Loucy (cell line): ENCODE data around the gene STAP1.

Source experiments
- H2AFZ ChIP-seq: fragments of 200-600 bp; sonication (generic); 2 replicates; pipeline ENCODE4 v1.6.0; 2016; ENCODE audit warnings: antibody characterized with exemption, mild to moderate bottlenecking, low read length, moderate library complexity
- H3F3A ChIP-seq: fragments of 200-600 bp; 2 replicates; pipeline ENCODE4 v1.6.0; 2016; ENCODE audit warnings: antibody characterized with exemption, low read depth, mild to moderate bottlenecking
- H3K27me3 ChIP-seq: fragments of 200-600 bp; sonication (generic); 2 replicates; pipeline ENCODE4 v1.6.1; 2014; ENCODE audit warnings: low read length, mild to moderate bottlenecking; ENCODE audit not compliant: insufficient read depth, poor library complexity, severe bottlenecking
- H3K36me3 ChIP-seq: fragments of 200-600 bp; sonication (generic); 2 replicates; pipeline ENCODE4 v1.6.1; 2016; ENCODE audit warnings: low read length; ENCODE audit not compliant: insufficient read depth
- H3K4me1 ChIP-seq: fragments of 200-600 bp; sonication (generic); 2 replicates; pipeline ENCODE4 v1.5.1; 2014; ENCODE audit warnings: low read length, mild to moderate bottlenecking; ENCODE audit not compliant: insufficient read depth, poor library complexity, severe bottlenecking
- H3K4me2 ChIP-seq: fragments of 200-600 bp; sonication (generic); 2 replicates; pipeline ENCODE4 v1.6.0; 2014; ENCODE audit warnings: antibody characterized with exemption, low read length, low read depth, mild to moderate bottlenecking; ENCODE audit not compliant: poor library complexity, severe bottlenecking
- H3K4me3 ChIP-seq: fragments of 200-600 bp; sonication (generic); 2 replicates; pipeline ENCODE4 v1.5.1; 2014; ENCODE audit warnings: low read length, mild to moderate bottlenecking, mixed read lengths; ENCODE audit not compliant: poor library complexity, severe bottlenecking
- H3K79me2 ChIP-seq: fragments of 200-600 bp; sonication (generic); 2 replicates; pipeline ENCODE4 v1.6.1; 2014; ENCODE audit warnings: low read length; ENCODE audit not compliant: insufficient read depth
- H3K9ac ChIP-seq: fragments of 200-600 bp; sonication (generic); 2 replicates; pipeline ENCODE4 v1.6.0; 2014; ENCODE audit warnings: mild to moderate bottlenecking, low read depth, low read length, moderate library complexity; ENCODE audit not compliant: poor library complexity, severe bottlenecking
- H3K9me2 ChIP-seq: fragments of 200-600 bp; sonication (generic); replicated peaks from 2 replicates; pipeline ENCODE4 v1.6.1; 2016; ENCODE audit warnings: low read depth, low read length, mixed read lengths
- H3K9me3 ChIP-seq: fragments of 200-600 bp; sonication (generic); 2 replicates; pipeline ENCODE4 v1.6.1; 2014; ENCODE audit warnings: mild to moderate bottlenecking, antibody characterized with exemption, low read length, low read depth; ENCODE audit not compliant: insufficient read depth
- H4K20me1 ChIP-seq: fragments of 200-600 bp; sonication (generic); 2 replicates; pipeline ENCODE4 v1.6.0; 2014; ENCODE audit warnings: antibody characterized with exemption, low read length, mild to moderate bottlenecking; ENCODE audit not compliant: insufficient read depth, poor library complexity, severe bottlenecking
- EZH2phosphoT487 ChIP-seq: fragments of 200-600 bp; IDR thresholded peaks from 2 replicates; pipeline ENCODE4 v1.6.1; 2018; ENCODE audit warnings: antibody characterized with exemption, mild to moderate bottlenecking, moderate library complexity, borderline replicate concordance
- TF ChIP-seq, protein P1 (sequence below): fragments of 200-600 bp; sonication (generic); conservative IDR thresholded peaks from 2 replicates; pipeline ENCODE4 v1.5.1; 2014; ENCODE audit warnings: mild to moderate bottlenecking, antibody characterized with exemption, low read length

Gene STAP1

DNA sequence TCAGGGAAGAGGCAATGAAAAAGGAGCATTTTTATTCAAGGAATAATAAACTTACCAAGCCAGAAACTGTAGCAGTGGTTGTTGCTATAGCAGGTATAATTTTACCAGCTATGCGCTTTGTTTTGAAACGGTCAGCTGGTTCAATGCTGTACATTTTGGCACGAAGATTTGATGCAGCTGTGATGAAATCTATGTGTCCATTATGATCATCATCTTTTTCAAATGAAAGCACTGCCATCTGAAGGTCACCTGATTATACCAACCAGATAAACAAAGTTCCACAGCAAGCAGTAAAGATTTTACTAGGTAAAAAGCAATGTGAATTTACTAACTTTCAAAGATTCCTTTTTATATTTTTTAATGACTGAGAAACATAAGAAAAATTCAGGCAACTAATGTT lies 66.4 kb downstream of the STAP1 start:
- Histone ChIP-seq H3K9me2 (no peaks in the 10 kb centered on the region), H3K9me3 (no peaks in the 10 kb centered on the region), H2AFZ (no peak overlapping the region), H3K4me1 (no peaks in the 10 kb centered on the region), H3K36me3 (peaks cover 72% of the 10 kb centered on the region), H3K27me3 (no peaks in the 10 kb centered on the region), H3K9ac (no peak overlapping the region), H3K4me2 (no peak overlapping the region), H3K4me3 (no peak overlapping the region), H3K79me2 (no peaks in the 10 kb centered on the region), H3F3A (no peaks in the 10 kb centered on the region), H4K20me1 (no peaks in the 10 kb centered on the region)
- TF ChIP-seq, protein P1, sequence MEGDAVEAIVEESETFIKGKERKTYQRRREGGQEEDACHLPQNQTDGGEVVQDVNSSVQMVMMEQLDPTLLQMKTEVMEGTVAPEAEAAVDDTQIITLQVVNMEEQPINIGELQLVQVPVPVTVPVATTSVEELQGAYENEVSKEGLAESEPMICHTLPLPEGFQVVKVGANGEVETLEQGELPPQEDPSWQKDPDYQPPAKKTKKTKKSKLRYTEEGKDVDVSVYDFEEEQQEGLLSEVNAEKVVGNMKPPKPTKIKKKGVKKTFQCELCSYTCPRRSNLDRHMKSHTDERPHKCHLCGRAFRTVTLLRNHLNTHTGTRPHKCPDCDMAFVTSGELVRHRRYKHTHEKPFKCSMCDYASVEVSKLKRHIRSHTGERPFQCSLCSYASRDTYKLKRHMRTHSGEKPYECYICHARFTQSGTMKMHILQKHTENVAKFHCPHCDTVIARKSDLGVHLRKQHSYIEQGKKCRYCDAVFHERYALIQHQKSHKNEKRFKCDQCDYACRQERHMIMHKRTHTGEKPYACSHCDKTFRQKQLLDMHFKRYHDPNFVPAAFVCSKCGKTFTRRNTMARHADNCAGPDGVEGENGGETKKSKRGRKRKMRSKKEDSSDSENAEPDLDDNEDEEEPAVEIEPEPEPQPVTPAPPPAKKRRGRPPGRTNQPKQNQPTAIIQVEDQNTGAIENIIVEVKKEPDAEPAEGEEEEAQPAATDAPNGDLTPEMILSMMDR, result no peak; the same call in 1 of the 2 replicates
- TF ChIP-seq EZH2phosphoT487, result no peak

DNA sequence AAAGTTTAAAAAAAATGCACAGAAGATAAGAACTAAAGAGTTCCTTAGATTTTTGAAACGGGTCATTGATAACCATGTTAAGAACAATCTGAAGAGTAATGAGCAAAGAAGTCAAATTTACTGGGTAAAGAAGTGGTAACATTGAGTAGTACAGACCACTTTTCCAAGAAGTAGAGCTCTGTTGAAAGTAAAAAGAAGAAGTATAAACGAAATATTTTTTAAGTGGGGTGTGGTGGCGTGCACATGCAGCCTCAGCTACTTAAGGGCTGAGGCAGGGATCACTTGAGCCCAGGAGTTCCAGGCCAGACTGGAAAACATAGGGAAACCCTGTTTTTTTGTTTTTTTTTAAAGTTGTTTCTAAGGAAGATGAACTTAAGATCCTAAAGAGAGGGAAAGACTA lies 74.0 kb downstream of the STAP1 start:
- H3K4me3 ChIP-seq, result no peak overlapping the region
- no peak overlapping the region for H2AFZ ChIP-seq
- no peaks in the 10 kb centered on the region for H3K4me1 ChIP-seq
- no peak overlapping the region for H3K9ac ChIP-seq
- H3K9me3 ChIP-seq, result no peaks in the 10 kb centered on the region
- H3K36me3 ChIP-seq, result peaks cover 76% of the 10 kb centered on the region
- H3K79me2 ChIP-seq, result no peaks in the 10 kb centered on the region
- no peaks in the 10 kb centered on the region for H3F3A ChIP-seq
- H3K4me2 ChIP-seq, result no peak overlapping the region
- TF ChIP-seq, protein P1, result no peak
- no peak for TF ChIP-seq EZH2phosphoT487
- H3K9me2 ChIP-seq, result no peaks in the 10 kb centered on the region
- H4K20me1 ChIP-seq, result no peaks in the 10 kb centered on the region
- H3K27me3 ChIP-seq, result no peaks in the 10 kb centered on the region

DNA sequence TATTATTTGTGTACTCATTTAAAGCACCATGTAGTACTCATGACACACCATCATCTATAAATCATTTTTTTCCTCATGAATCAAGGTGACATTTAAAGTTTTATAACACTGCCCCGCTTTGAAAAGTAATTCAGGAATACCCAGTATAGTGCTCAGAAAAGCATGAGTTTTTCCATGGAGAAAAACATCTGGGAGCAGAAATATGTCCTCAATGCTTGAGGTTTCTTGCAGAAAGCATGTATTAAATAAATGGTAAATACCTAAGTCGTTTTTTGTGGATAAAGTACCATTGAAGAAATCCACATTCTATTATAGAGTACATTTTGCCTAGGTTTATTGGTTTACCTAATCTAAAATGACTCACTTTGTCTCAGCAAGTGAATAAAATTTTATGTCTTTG lies 76.2 kb downstream of the STAP1 start:
- H3K9me2 ChIP-seq, result no peaks in the 10 kb centered on the region
- no peaks in the 10 kb centered on the region for H4K20me1 ChIP-seq
- TF ChIP-seq, protein P1, result no peak
- TF ChIP-seq EZH2phosphoT487, result no peak
- H3K4me3 ChIP-seq, result no peak overlapping the region
- no peaks in the 10 kb centered on the region for H3F3A ChIP-seq
- peaks cover 68% of the 10 kb centered on the region for H3K36me3 ChIP-seq
- no peaks in the 10 kb centered on the region for H3K4me1 ChIP-seq
- no peaks in the 10 kb centered on the region for H3K27me3 ChIP-seq
- no peaks in the 10 kb centered on the region for H3K9me3 ChIP-seq
- H3K79me2 ChIP-seq, result no peaks in the 10 kb centered on the region
- no peak overlapping the region for H3K4me2 ChIP-seq
- H3K9ac ChIP-seq, result no peak overlapping the region
- no peak overlapping the region for H2AFZ ChIP-seq
